Hepatocyte (in vitro differentiated cells): ENCODE results near the gene PPP2R5C. TPM values are rescaled to one million over a fixed set of nuclear protein-coding genes. Genes with fewer than 3 reads are reported as not detected.
"Not testable (repeated sequence)": the region's sequence is repeated elsewhere in the genome, so short reads cannot be mapped to it uniquely, and the experiment has no call there.

Source experiments
- DNase-seq: peaks from one replicate; pipeline ENCODE4 v3.0.0-alpha.2; 2016; ENCODE audit warnings: low spot score
- H2AFZ ChIP-seq: fragments of 200-600 bp; sonication (generic); 2 replicates; pipeline ENCODE4 v1.6.0; 2016; ENCODE audit warnings: antibody characterized with exemption, mild to moderate bottlenecking
- H3K27ac ChIP-seq: fragments of 200-600 bp; sonication (generic); 2 replicates; pipeline ENCODE4 v1.5.1; 2016; ENCODE audit warnings: mild to moderate bottlenecking
- H3K27me3 ChIP-seq: fragments of 200-600 bp; sonication (generic); 2 replicates; pipeline ENCODE4 v1.6.1; 2016
- H3K36me3 ChIP-seq: fragments of 200-600 bp; sonication (generic); replicated peaks from 2 replicates; pipeline ENCODE4 v1.5.1; 2016; ENCODE audit warnings: low read depth; ENCODE audit not compliant: insufficient read depth
- H3K4me1 ChIP-seq: fragments of 200-600 bp; sonication (generic); 2 replicates; pipeline ENCODE4 v1.5.1; 2016; ENCODE audit warnings: mild to moderate bottlenecking, moderate library complexity; ENCODE audit not compliant: insufficient read depth
- H3K4me2 ChIP-seq: fragments of 200-600 bp; sonication (generic); 2 replicates; pipeline ENCODE4 v1.6.0; 2016
- H3K4me3 ChIP-seq: fragments of 200-600 bp; sonication (generic); 2 replicates; pipeline ENCODE4 v1.5.1; 2016; ENCODE audit warnings: mild to moderate bottlenecking
- H3K79me2 ChIP-seq: fragments of 200-600 bp; sonication (generic); 2 replicates; pipeline ENCODE4 v1.6.0; 2017; ENCODE audit warnings: mild to moderate bottlenecking
- H3K9me2 ChIP-seq: fragments of 200-600 bp; sonication (generic); replicated peaks from 2 replicates; pipeline ENCODE4 v1.6.0; 2017; ENCODE audit warnings: mild to moderate bottlenecking; ENCODE audit not compliant: insufficient read depth
- H3K9me3 ChIP-seq: fragments of 200-600 bp; sonication (generic); 2 replicates; pipeline ENCODE4 v1.5.1; 2016; ENCODE audit warnings: low read depth, mild to moderate bottlenecking
- H4K20me1 ChIP-seq: fragments of 200-600 bp; sonication (generic); 2 replicates; pipeline ENCODE4 v1.6.0; 2016; ENCODE audit warnings: mild to moderate bottlenecking; ENCODE audit not compliant: insufficient read depth, poor library complexity, severe bottlenecking
- CTCF ChIP-seq: fragments of 200-600 bp; sonication (generic); IDR thresholded peaks from 2 replicates; pipeline ENCODE4 v1.5.1; 2016; ENCODE audit warnings: antibody characterized with exemption, mild to moderate bottlenecking; ENCODE audit not compliant: poor library complexity
- EZH2 ChIP-seq: fragments of 200-600 bp; sonication (generic); IDR thresholded peaks from 2 replicates; pipeline ENCODE4 v1.6.1; 2016; ENCODE audit warnings: antibody characterized with exemption, mild to moderate bottlenecking, borderline replicate concordance
- EZH2phosphoT487 ChIP-seq: fragments of 200-600 bp; sonication (generic); IDR thresholded peaks from one replicate; pipeline ENCODE4 v1.6.1; 2018; ENCODE audit warnings: antibody characterized with exemption, mild to moderate bottlenecking, low read depth, moderate library complexity; ENCODE audit not compliant: unreplicated experiment, severe bottlenecking
- WGBS: methylation state at CpG from one replicate; pipeline ENCODE4 v1.1.6; 2016; ENCODE audit warnings: low lambda C conversion rate; ENCODE audit errors: missing lambda C conversion rate; 5-methylcytosine and 5-hydroxymethylcytosine counted together
- polyA plus RNA-seq: library from polyadenylated mRNA; unstranded; fragments of >200 nt; fragmentation: Nextera tagmentation; extraction: Ambion mirVana; gene quantifications from 2 replicates; pipeline ENCODE4 v1.2.1, GENCODE V29; 2016
- total RNA-seq: library from RNA; depleted of rRNA; stranded (reverse); fragments of >200 nt; gene quantifications from 2 replicates; pipeline ENCODE4 v1.2.3, GENCODE V29; 2014

PPP2R5C gene
- total and polyA plus RNA-seq, 2 experiments from 2014 or later, result 47.4 to 78.0 TPM

- H3K27ac ChIP-seq, H3K27me3 ChIP-seq, H4K20me1 ChIP-seq, H2AFZ ChIP-seq, H3K9me2 ChIP-seq, H3K36me3 ChIP-seq, DNase-seq, H3K4me2 ChIP-seq, H3K4me1 ChIP-seq, H3K79me2 ChIP-seq, H3K9me3 ChIP-seq, H3K4me3 ChIP-seq: not testable (repeated sequence)
- 100% methylated on average over 1 of the region's 1 CpG for WGBS
Measured at GRCh38 chr14:101806252-101806651, 44.7 kb downstream of the PPP2R5C start.

GRCh38 chr14:101808020-101808641 lies 46.6 kb downstream of the PPP2R5C start:
- Histone ChIP-seq H3K9me2 (no peaks in the 10 kb centered on the region), H3K79me2 (peaks cover 27% of the 10 kb centered on the region), H4K20me1 (peaks cover 11% of the 10 kb centered on the region), H3K4me2 (no peak overlapping the region), H3K9me3 (no peaks in the 10 kb centered on the region), H3K36me3 (no peaks in the 10 kb centered on the region), H2AFZ (no peak overlapping the region), H3K4me3 (no peak overlapping the region), H3K27ac (peak overlapping the region; percentile 36), H3K27me3 (no peaks in the 10 kb centered on the region), H3K4me1 (peaks cover 17% of the 10 kb centered on the region)
- peak; percentile 18 for DNase-seq
- 43% methylated on average over 11 of the region's 11 CpGs for WGBS
- TF ChIP-seq EZH2 (no peak), EZH2phosphoT487 (no peak), CTCF (no peak)

- H3K4me1 ChIP-seq, result peaks cover 17% of the 10 kb centered on the region
- TF ChIP-seq EZH2phosphoT487, result no peak
- no peak for TF ChIP-seq EZH2
- TF ChIP-seq CTCF, result no peak
- H3K4me2 ChIP-seq, result peak overlapping the region; percentile 67
- peaks cover 19% of the 10 kb centered on the region for H4K20me1 ChIP-seq
- 62% methylated on average over 6 of the region's 6 CpGs for WGBS
- peak overlapping the region; percentile 5 for H2AFZ ChIP-seq
- peaks cover 37% of the 10 kb centered on the region for H3K79me2 ChIP-seq
- no peaks in the 10 kb centered on the region for H3K9me2 ChIP-seq
- H3K27ac ChIP-seq, result peak overlapping the region; percentile 99
- H3K9me3 ChIP-seq, result no peaks in the 10 kb centered on the region
- peak overlapping the region; percentile 2 for H3K4me3 ChIP-seq
- H3K27me3 ChIP-seq, result no peaks in the 10 kb centered on the region
- H3K36me3 ChIP-seq, result no peaks in the 10 kb centered on the region
- DNase-seq, result no peak
Measured at GRCh38 chr14:101808894-101809670, 47.6 kb downstream of the PPP2R5C start.

GRCh38 chr14:101809671-101810514 lies 48.4 kb downstream of the PPP2R5C start:
- Histone ChIP-seq H3K79me2 (peaks cover 45% of the 10 kb centered on the region), H3K4me3 (peak overlapping the region; percentile 44), H3K27me3 (no peaks in the 10 kb centered on the region), H3K27ac (peak overlapping the region; percentile 99), H3K4me2 (peak overlapping the region; percentile 77), H3K4me1 (peaks cover 17% of the 10 kb centered on the region), H3K9me3 (no peaks in the 10 kb centered on the region), H2AFZ (peak overlapping the region; percentile 50), H3K9me2 (no peaks in the 10 kb centered on the region), H3K36me3 (no peaks in the 10 kb centered on the region), H4K20me1 (peaks cover 26% of the 10 kb centered on the region)
- no peak for TF ChIP-seq EZH2phosphoT487
- no peak for TF ChIP-seq CTCF
- no peak for TF ChIP-seq EZH2
- under 1% methylated on average over 23 of the region's 23 CpGs for WGBS
- peak; percentile 93 for DNase-seq
